DND-41 (cell line): ENCODE measurements around the gene TAF1B.

ENCODE experiments used
- CTCF ChIP-seq: IDR thresholded peaks from 2 replicates; pipeline ENCODE4 v1.5.1; 2012; ENCODE audit warnings: borderline replicate concordance, low read length, moderate library complexity, mild to moderate bottlenecking; ENCODE audit not compliant: poor library complexity, severe bottlenecking; ENCODE audit errors: extremely low read depth
- EZH2 ChIP-seq: IDR thresholded peaks from 3 replicates; pipeline ENCODE4 v1.6.1; 2012; ENCODE audit warnings: borderline replicate concordance, low read depth, mild to moderate bottlenecking, moderate library complexity, low read length, inconsistent platforms; ENCODE audit not compliant: severe bottlenecking

DNA sequence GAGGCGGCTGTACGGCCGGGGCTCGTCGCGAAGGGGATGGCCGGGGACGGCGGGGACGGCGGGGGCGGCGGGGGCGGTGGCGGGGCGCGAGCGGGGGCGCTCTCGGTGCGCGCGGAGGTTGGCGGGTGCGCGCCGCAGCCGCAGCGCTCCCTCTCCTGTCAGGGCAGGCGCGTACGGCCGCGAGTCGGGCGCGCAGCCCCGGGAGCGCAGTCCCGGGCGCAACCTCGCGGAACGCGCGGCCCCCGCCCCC is 107.9 kb downstream of the TAF1B start:
- TF ChIP-seq EZH2: no peak
- no peak for TF ChIP-seq CTCF
